CD4-positive, CD25-positive, alpha-beta regulatory T cell (primary cell): ENCODE data around the gene VLDLR. TPM values are rescaled to one million over a fixed set of nuclear protein-coding genes. Genes with fewer than 3 reads are reported as not detected.
"Not testable (repeated sequence)": the region's sequence is repeated elsewhere in the genome, so short reads cannot be mapped to it uniquely, and the experiment has no call there.

Experiments
- ATAC-seq, 2 donors: fragments of 150-1000 bp; cut with Tn5 transposase; one replicate each; pipeline ENCODE4 v1.10.0; 2021; ENCODE audit warnings: low read depth in 2 of 2, moderate number of reproducible peaks in 2 of 2, moderate library complexity in 1 of 2
- DNase-seq, 3 donors: peaks; one replicate each; pipeline versions ENCODE4 v3.0.0 to v3.0.0-alpha.2; 2012 to 2022; ENCODE audit warnings: mixed read lengths in 1 of 3
- H3K27ac ChIP-seq: one replicate; pipeline ENCODE4 v1.7.0; 2013; ENCODE audit warnings: mild to moderate bottlenecking, low read length; ENCODE audit not compliant: insufficient read depth, poor library complexity, severe bottlenecking
- H3K27me3 ChIP-seq: one replicate; pipeline ENCODE4 v1.7.0; 2013; ENCODE audit warnings: low read length; ENCODE audit not compliant: control insufficient read depth, insufficient read depth
- H3K36me3 ChIP-seq: one replicate; pipeline ENCODE4 v1.7.0; 2013; ENCODE audit warnings: mild to moderate bottlenecking, low read length, moderate library complexity; ENCODE audit not compliant: control insufficient read depth, insufficient read depth
- H3K4me1 ChIP-seq: 2 replicates; pipeline ENCODE4 v1.7.0; 2013; ENCODE audit warnings: mild to moderate bottlenecking, low read length; ENCODE audit not compliant: insufficient read depth, control insufficient read depth, poor library complexity, severe bottlenecking
- H3K4me3 ChIP-seq: one replicate; pipeline ENCODE4 v1.7.0; 2013; ENCODE audit warnings: low read depth, mild to moderate bottlenecking, low read length, moderate library complexity
- H3K9me3 ChIP-seq, 2 experiments: 1 replicate in 1 of 2; 2 replicates in 1 of 2; pipeline ENCODE4 v1.7.0; 2013; ENCODE audit warnings: low read length in 2 of 2, mild to moderate bottlenecking in 1 of 2, moderate library complexity in 1 of 2; ENCODE audit not compliant: control insufficient read depth in 2 of 2
- H3K27ac Mint-ChIP-seq, 3 donors: one replicate each; pipeline ENCODE4 v1.8.0; 2020 to 2022; ENCODE audit warnings: mild to moderate bottlenecking in 3 of 3, mixed read lengths in 3 of 3, moderate library complexity in 2 of 3
- H3K27me3 Mint-ChIP-seq: one replicate; pipeline ENCODE4 v1.8.0; 2022; ENCODE audit warnings: mild to moderate bottlenecking, mixed read lengths
- H3K36me3 Mint-ChIP-seq: one replicate; pipeline ENCODE4 v1.8.0; 2020; ENCODE audit warnings: mixed read lengths
- H3K4me1 Mint-ChIP-seq, 4 donors: one replicate each; pipeline ENCODE4 v1.8.0; 2020 to 2022; ENCODE audit warnings: mixed read lengths in 4 of 4, mild to moderate bottlenecking in 1 of 4
- H3K4me3 Mint-ChIP-seq, 4 donors: one replicate each; pipeline ENCODE4 v1.8.0; 2020 to 2022; ENCODE audit warnings: mild to moderate bottlenecking in 4 of 4, mixed read lengths in 4 of 4, moderate library complexity in 3 of 4
- H3K9me3 Mint-ChIP-seq, 7 donors: one replicate each; pipeline ENCODE4 v1.8.0; 2020 to 2022; ENCODE audit warnings: mixed read lengths in 7 of 7, mild to moderate bottlenecking in 3 of 7, moderate library complexity in 2 of 7
- polyA plus RNA-seq, 4 donors: library from polyadenylated mRNA; unstranded; fragments of 300-500 nt; fragmentation: Illumina TruSeq; gene quantifications; one replicate each; pipeline ENCODE4 v1.2.3, GENCODE V29; 2021
- total RNA-seq: library from RNA; stranded (reverse); gene quantifications from one replicate; pipeline ENCODE4 v1.2.3, GENCODE V29; 2022

VLDLR gene
- total and polyA plus RNA-seq, 5 donors from 2014 or later, result not detected

DNA sequence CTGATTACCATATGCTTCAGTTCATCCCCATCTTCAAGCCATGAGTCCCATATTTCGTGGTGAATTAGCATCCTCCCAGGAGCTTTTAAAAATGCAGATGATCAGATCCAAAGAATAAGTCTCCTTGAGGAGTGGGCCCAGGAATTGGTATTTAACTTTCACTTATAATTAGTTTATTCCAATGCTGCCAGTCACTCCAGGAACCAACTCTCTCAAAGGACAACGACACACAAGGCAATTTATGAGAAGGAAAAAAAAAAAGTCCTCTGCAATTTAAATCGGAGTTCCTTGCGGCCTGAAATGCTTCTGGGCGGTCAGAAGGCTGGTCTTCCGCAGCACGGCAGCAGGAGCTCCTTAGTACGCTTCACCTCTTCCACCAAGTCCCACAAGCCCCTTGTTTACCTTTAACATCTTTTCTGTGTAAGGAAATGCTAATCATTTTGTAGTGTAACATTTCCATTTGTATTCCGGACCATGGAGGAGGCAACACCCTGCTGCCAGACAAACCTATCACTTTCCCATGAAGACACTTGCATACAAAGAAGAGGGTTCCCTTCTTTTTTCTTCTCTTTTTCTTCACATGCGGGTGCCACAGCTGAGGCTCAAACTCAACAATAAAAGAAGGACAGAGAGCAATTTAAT is 79.4 kb downstream of the VLDLR start:
- H3K36me3 ChIP-seq, result no peaks in the 10 kb centered on the region
- no peaks in the 10 kb centered on the region for H3K9me3 ChIP-seq
- H3K36me3 Mint-ChIP-seq, result no peaks in the 10 kb centered on the region
- H3K27me3 Mint-ChIP-seq, result no peaks in the 10 kb centered on the region
- no peaks in the 10 kb centered on the region for H3K9me3 Mint-ChIP-seq
- no peak overlapping the region for H3K4me3 Mint-ChIP-seq
- no peaks in the 10 kb centered on the region for H3K4me1 Mint-ChIP-seq
- H3K27me3 ChIP-seq, result no peaks in the 10 kb centered on the region
- DNase-seq (no peak), ATAC-seq (no peak)
- no peak overlapping the region for H3K27ac ChIP-seq
- no peaks in the 10 kb centered on the region for H3K4me1 ChIP-seq
- no peak overlapping the region for H3K27ac Mint-ChIP-seq
- H3K4me3 ChIP-seq, result no peak overlapping the region

DNA sequence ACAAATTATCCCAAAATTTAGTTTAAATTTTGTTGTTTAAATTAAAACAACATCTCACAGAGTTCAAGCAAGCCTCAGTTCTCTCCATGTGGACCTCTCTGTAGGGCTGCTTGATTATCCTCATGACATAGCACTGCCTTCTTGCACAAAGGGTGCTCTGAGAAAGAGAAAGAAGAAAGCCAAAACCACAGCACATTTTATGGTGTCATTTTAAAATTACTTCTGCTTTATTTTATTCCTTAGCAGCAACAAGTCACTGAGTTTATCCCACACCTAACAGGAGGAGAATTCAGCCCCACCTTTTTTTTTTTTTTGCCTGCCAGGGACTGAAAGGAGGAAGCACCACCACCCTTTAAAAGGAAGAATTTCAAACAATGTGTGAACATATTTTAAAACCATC is 82.9 kb downstream of the VLDLR start:
- no peaks in the 10 kb centered on the region for H3K27me3 ChIP-seq
- Mint-ChIP-seq H3K36me3 (no peaks in the 10 kb centered on the region), H3K27ac (no peak overlapping the region), H3K4me3 (no peak overlapping the region), H3K4me1 (no peaks in the 10 kb centered on the region), H3K27me3 (no peaks in the 10 kb centered on the region), H3K9me3 (peaks cover 0 to 7% (median 0%) of the 10 kb centered on the region in 7 donors)
- DNase-seq (no peak), ATAC-seq (no peak)
- no peak overlapping the region for H3K27ac ChIP-seq
- H3K4me1 ChIP-seq, result no peaks in the 10 kb centered on the region
- H3K4me3 ChIP-seq, result no peak overlapping the region
- no peaks in the 10 kb centered on the region for H3K36me3 ChIP-seq
- H3K9me3 ChIP-seq, result no peaks in the 10 kb centered on the region

- H3K36me3 ChIP-seq, H3K27ac ChIP-seq, H3K27me3 Mint-ChIP-seq, H3K9me3 ChIP-seq, H3K9me3 Mint-ChIP-seq, H3K27me3 ChIP-seq, H3K4me1 ChIP-seq, H3K4me1 Mint-ChIP-seq, H3K4me3 Mint-ChIP-seq, DNase-seq, H3K36me3 Mint-ChIP-seq, ATAC-seq, H3K4me3 ChIP-seq, H3K27ac Mint-ChIP-seq: not testable (repeated sequence)
Measured at GRCh38 chr9:2707256-2707655, 85.7 kb downstream of the VLDLR start.

Other genes starting within 250 kb of the VLDLR start
- gene KCNV2, start 95.7 kb downstream of the VLDLR start, total RNA-seq, result not detected
- gene KCNV2, start 95.7 kb downstream of the VLDLR start, polyA plus RNA-seq, result not detected
- gene PUM3, start 222.3 kb downstream of the VLDLR start, total RNA-seq, result 29.4 TPM
- 10 to 100 TPM; 11.3 to 21.4 (median 16.9) TPM for gene PUM3, start 222.3 kb downstream of the VLDLR start, polyA plus RNA-seq